ENCODE data around the gene HAAO. TPM values are rescaled to one million over a fixed set of nuclear protein-coding genes. Genes with fewer than 3 reads are reported as not detected.

HAAO gene
- total RNA-seq, 1 donor from 2014 or later, result 2.2 TPM

DNA sequence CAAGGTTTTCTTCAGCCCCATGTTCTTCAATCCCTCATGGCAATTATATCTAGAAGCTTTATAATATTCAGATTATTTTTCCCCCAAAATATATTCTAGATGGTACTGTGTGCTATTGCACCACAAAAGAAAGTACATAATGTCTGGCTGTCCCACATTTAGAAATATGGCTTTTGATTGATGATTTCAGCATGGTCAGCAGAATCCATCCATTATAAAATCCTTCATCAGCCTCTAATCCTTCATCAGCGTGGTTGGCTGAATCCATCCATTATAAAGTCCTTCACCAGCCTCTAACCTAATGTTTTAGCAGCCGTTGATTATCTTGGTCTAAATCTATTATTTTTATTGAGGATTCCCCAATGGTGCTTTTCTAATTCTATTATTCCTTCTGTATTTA lies 23.3 kb upstream of the HAAO start:
- intact Hi-C loops (cut with micrococcal nuclease), result loop anchor here (10.0 kb wide), 1 partner anchor 711 kb away; no protein-coding TSS in a partner anchor

- intact Hi-C loops (cut with micrococcal nuclease), result loop anchor here (10.0 kb wide), 1 partner anchor 709 kb away; no protein-coding TSS in a partner anchor
Observed at GRCh38 chr2:42813763-42814162, 21.4 kb upstream of the HAAO start.

- intact Hi-C loops (cut with micrococcal nuclease), result loop anchor here (10.0 kb wide), 1 partner anchor 708 kb away; no protein-coding TSS in a partner anchor
Observed at GRCh38 chr2:42812899-42813479, 20.6 kb upstream of the HAAO start.

- intact Hi-C loops (cut with micrococcal nuclease), result loop anchor here (1.0 to 10.0 kb wide), 6 partner anchors 16 to 785 kb away; partner anchors contain the start of genes COX7A2L, THADA and ZFP36L2
Observed at GRCh38 chr2:42810971-42811811, 18.8 kb upstream of the HAAO start.

DNA sequence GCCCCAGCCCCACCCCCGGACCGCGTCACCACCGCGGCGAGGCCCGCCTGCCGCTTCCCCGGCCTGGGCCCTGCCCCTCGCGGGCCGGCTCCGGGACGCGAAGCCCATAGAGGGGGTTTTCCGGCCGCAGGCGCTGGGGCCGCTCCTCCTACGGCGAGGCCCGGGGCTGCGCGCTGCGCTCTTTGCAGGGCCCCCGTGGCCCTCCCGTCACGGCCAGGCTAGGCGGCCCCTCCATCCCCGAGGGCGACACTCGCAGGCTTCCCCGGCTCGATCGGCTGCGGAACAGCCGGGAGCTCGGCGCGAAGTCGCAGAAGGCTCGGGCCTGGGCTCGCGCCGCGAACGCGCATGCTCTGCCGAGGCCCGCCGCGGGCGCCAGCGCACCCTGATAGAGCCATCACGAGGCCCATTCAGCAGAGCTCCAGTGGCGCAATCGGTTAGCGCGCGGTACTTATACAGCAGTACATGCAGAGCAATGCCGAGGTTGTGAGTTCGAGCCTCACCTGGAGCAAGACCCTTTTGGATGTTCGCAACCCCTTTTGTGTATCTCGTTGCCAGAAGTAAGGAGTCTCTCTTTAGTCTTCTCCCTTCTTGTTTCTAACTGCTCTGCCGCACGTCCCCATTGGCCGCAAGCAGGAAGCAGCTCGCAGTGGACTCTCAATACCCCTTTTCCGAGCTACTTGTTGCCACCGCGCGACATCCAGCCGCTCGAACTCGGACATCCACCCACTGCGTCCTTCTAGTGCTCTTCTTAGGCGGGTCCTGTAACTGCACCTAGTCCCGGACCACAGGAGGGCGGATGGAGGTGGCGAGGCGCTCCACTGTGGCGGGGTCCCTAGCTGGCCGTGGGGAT lies 18.0 kb upstream of the HAAO start:
- intact Hi-C loops (cut with micrococcal nuclease), result loop anchor here (1.0 to 10.0 kb wide), 6 partner anchors 17 to 786 kb away; partner anchors contain the start of genes COX7A2L, THADA and ZFP36L2

GRCh38 chr2:42809819-42810120 lies 17.4 kb upstream of the HAAO start:
- intact Hi-C loops (cut with micrococcal nuclease), result loop anchor here (1.0 to 10.0 kb wide), 6 partner anchors 18 to 787 kb away; partner anchors contain the start of genes COX7A2L, THADA and ZFP36L2

- intact Hi-C loops (cut with micrococcal nuclease), result no loop called here
Observed at GRCh38 chr2:42809131-42809818, 16.9 kb upstream of the HAAO start.

- intact Hi-C loops (cut with micrococcal nuclease), result no loop called here
Observed at GRCh38 chr2:42808301-42808700, 15.9 kb upstream of the HAAO start.

DNA sequence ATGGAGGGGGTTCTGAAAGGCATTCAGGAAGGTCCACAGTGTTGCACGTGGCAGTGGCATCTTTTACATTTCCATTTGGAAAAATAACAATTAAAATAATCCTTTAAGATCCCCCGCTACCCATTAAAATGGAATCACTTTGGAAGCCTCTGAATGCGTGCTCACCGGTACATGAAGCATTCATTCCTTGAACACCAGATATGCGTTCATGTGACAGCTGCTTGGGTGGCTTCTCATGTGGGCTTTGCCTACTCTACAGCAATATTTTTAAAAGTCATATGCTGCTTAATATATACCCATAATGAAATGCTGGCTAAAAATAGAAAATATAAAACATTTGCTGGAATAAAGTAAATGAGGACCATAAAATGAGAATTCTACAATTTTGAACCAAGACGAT lies 14.4 kb upstream of the HAAO start:
- intact Hi-C loops (cut with micrococcal nuclease), result no loop called here

DNA sequence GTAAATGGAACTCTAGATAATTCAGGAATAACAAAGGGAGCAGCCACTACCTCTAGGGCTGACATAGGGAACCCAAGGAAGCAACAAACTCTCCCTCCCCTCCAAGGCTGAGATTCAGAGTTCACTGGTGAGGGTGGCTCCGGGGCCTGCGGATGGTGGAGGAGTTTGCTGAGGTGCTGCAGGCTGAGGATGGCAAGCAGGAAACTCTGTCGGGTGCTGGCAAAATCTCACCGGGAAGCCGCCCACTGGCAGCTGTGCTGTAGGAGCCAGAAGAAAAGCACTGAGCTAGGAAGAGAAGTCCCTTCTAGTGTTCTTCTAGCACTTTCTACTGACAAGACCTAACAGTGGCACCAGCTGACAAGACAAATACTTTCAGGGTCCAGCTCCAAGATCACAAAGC lies 12.5 kb upstream of the HAAO start:
- intact Hi-C loops (cut with micrococcal nuclease), result no loop called here

DNA sequence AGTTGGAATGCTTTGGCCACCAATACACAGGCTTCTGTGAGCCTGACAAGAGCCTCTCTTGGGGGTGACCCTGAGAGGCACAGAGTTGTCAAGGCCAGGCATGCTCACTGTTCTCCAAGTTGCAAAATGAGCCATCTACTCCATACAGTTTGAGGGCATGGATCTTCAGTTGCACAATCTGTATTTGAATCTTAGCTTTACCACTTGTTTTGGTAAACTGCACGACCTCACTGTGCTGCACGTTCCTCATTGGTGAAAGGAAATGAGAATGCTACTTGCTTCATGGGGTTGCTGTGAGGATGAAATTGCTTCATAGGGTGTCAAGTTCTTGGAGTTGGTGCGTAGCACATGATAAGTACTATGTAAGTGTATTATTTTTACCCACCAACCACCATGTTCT lies 12.0 kb upstream of the HAAO start:
- intact Hi-C loops (cut with micrococcal nuclease), result no loop called here

DNA sequence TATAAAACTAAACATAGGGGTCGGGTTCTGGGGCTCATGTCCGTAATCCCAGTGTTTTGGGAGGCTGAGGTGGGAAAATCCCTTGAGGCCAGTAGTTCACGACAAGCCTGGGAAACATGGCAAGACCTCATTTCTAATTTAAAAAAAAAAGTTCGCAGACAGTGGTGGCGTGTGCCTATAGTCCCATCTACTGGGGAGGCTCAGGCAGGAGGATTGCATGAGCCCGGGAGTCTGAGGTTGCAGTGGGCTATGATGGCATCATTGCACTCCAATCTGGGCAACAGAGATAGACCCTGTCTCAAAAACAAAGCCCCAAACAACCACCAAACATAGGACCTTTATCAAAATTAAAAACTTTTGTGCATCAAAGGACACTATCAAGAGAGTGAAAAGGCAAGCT lies 9.8 kb upstream of the HAAO start:
- intact Hi-C loops (cut with micrococcal nuclease), result no loop called here

DNA sequence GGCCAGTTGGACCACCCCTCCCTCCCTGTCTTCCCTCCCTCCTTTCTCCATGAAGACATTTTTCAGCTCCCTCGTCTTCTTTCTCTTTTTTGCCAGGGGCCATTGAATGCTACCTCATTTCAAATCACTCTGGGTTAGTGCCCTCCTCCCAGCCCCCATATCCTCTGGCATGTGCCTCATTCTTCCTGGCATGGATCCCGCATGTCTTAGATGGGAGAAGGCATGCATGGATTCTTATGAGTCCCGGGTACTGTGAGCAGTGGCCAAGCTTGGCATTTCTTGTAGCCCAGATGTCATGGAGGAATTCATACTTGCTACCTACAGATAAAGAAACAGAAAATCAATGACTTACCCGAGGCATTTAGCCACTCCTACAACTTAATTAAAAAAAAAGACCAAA lies 9.0 kb upstream of the HAAO start:
- intact Hi-C loops (cut with micrococcal nuclease), result no loop called here

- intact Hi-C loops (cut with micrococcal nuclease), result no loop called here
Observed at GRCh38 chr2:42800981-42801380, 8.6 kb upstream of the HAAO start.

- intact Hi-C loops (cut with micrococcal nuclease), result no loop called here
Observed at GRCh38 chr2:42800461-42800962, 8.1 kb upstream of the HAAO start.

GRCh38 chr2:42799881-42800280 lies 7.5 kb upstream of the HAAO start:
- intact Hi-C loops (cut with micrococcal nuclease), result no loop called here

- intact Hi-C loops (cut with micrococcal nuclease), result no loop called here
Observed at GRCh38 chr2:42797281-42797680, 4.9 kb upstream of the HAAO start.

- intact Hi-C loops (cut with micrococcal nuclease), result no loop called here
Observed at GRCh38 chr2:42796427-42797248, 4.3 kb upstream of the HAAO start.

GRCh38 chr2:42795841-42796301 lies 3.5 kb upstream of the HAAO start:
- intact Hi-C loops (cut with micrococcal nuclease), result no loop called here

GRCh38 chr2:42795275-42795674 lies 2.9 kb upstream of the HAAO start:
- intact Hi-C loops (cut with micrococcal nuclease), result no loop called here

Data from T-helper 2 cell treated with Interferon-gamma antibody and Interleukin-4, amounts not matched to agents 100 ng/mL and 5 ng/mL, for 36 hours (primary cell).